22Rv1 (cell line): ENCODE results near the gene TIMP2.

Experiments
- H3K27ac ChIP-seq: fragments of 450-650 bp; 2 replicates; pipeline ENCODE4 v1.5.1; 2017
- CTCF ChIP-seq: fragments of 450-650 bp; IDR thresholded peaks from 2 replicates; pipeline ENCODE4 v1.5.1; 2017; ENCODE audit warnings: mild to moderate bottlenecking
- ZFX ChIP-seq: fragments of 450-650 bp; IDR thresholded peaks from 2 replicates; pipeline ENCODE4 v1.6.1; 2017; ENCODE audit warnings: antibody characterized with exemption, borderline replicate concordance

The TIMP2 gene

GRCh38 chr17:78925234-78925633, at the start of gene TIMP2:
Gene TIMP2 (minus strand): TSS chr17:78925387. CDS start chr17:78925088, 299 bp downstream.
- TF ChIP-seq CTCF (no peak), ZFX (no peak)

GRCh38 chr17:78973792-78974520, 48.8 kb upstream of the TIMP2 start:
- no peak overlapping the region for H3K27ac ChIP-seq
- no peak for TF ChIP-seq CTCF

More at GRCh38 chr17:78925234-78925633, at the start of gene TIMP2:
- H3K27ac ChIP-seq, result no peak within 1 kb of the TSS

GRCh38 chr17:78973196-78973595, 48.0 kb upstream of the TIMP2 start:
- no peak for TF ChIP-seq ZFX
- no peak for TF ChIP-seq CTCF
- H3K27ac ChIP-seq, result no peak overlapping the region

- H3K27ac ChIP-seq, result no peak overlapping the region
- TF ChIP-seq ZFX (no peak), CTCF (no peak)
These were observed 47.4 kb upstream of the TIMP2 start for GRCh38 chr17:78972507-78973105.

- H3K27ac ChIP-seq, result no peak overlapping the region
- TF ChIP-seq CTCF, result no peak
- no peak for TF ChIP-seq ZFX
These were observed 46.7 kb upstream of the TIMP2 start for GRCh38 chr17:78971756-78972506.

GRCh38 chr17:78970834-78971755, 45.9 kb upstream of the TIMP2 start:
- no peak overlapping the region for H3K27ac ChIP-seq
- no peak for TF ChIP-seq ZFX
- peak; percentile 90 for TF ChIP-seq CTCF
